A673 (cell line): ENCODE data around the gene BRPF3. TPM values are rescaled to one million over a fixed set of nuclear protein-coding genes. Genes with fewer than 3 reads are reported as not detected.

Source experiments
- BruUV-seq: library from RNA; stranded (reverse); fragments of 400-500 nt; replicated peaks from 2 replicates; lab custom pipeline; 2021; lab: Mats Ljungman, UMichigan
- CTCF ChIA-PET: fragments of 300-600 bp; sonication (Branson Sonifier 250); formaldehyde crosslinking; loops from one replicate; lab custom pipeline; 2022; ENCODE audit warnings: antibody characterized with exemption; lab: Charles Lee
- POLR2A ChIA-PET: fragments of 300-600 bp; sonication (Branson Sonifier 250); formaldehyde crosslinking; loops from one replicate; lab custom pipeline; 2022; ENCODE audit warnings: antibody characterized with exemption; ENCODE audit not compliant: low non-redundant PET; lab: Charles Lee
- DNase-seq: peaks from one replicate; pipeline ENCODE4 v3.0.0-alpha.2; 2015; ENCODE audit warnings: low spot score
- H3K27ac ChIP-seq: fragments of 200-600 bp; sonication (generic); 2 replicates; pipeline ENCODE4 v1.5.1; 2016; ENCODE audit warnings: mixed run types, low read depth, mild to moderate bottlenecking, mixed read lengths, antibody characterized with exemption, low read length; ENCODE audit not compliant: poor library complexity, severe bottlenecking
- H3K27me3 ChIP-seq: fragments of 200-600 bp; sonication (generic); replicated peaks from 2 replicates; pipeline ENCODE4 v1.6.1; 2017; ENCODE audit warnings: mixed run types, low read depth, mild to moderate bottlenecking, mixed read lengths, antibody characterized with exemption, low read length; ENCODE audit not compliant: insufficient read depth, poor library complexity
- H3K36me3 ChIP-seq: fragments of 200-600 bp; sonication (generic); 2 replicates; pipeline ENCODE4 v1.6.1; 2016; ENCODE audit warnings: mixed run types, mild to moderate bottlenecking, mixed read lengths, antibody characterized with exemption, low read length; ENCODE audit not compliant: insufficient read depth, poor library complexity, severe bottlenecking
- H3K4me1 ChIP-seq: fragments of 200-600 bp; sonication (generic); 2 replicates; pipeline ENCODE4 v1.6.1; 2017; ENCODE audit warnings: mixed run types, mild to moderate bottlenecking, mixed read lengths, antibody characterized with exemption, low read length; ENCODE audit not compliant: insufficient read depth, poor library complexity, severe bottlenecking
- H3K4me3 ChIP-seq: fragments of 200-600 bp; sonication (generic); 2 replicates; pipeline ENCODE4 v1.5.1; 2016; ENCODE audit warnings: low read depth, mixed run types, mild to moderate bottlenecking, mixed read lengths, low read length; ENCODE audit not compliant: poor library complexity, severe bottlenecking
- H3K9me3 ChIP-seq: fragments of 200-600 bp; sonication (generic); 2 replicates; pipeline ENCODE4 v1.6.1; 2016; ENCODE audit warnings: mixed run types, low read depth, mild to moderate bottlenecking, mixed read lengths, antibody characterized with exemption, low read length; ENCODE audit not compliant: poor library complexity, severe bottlenecking
- CTCF ChIP-seq: fragments of 300-800, 200-600 bp; sonication (generic); conservative IDR thresholded peaks from 2 replicates; pipeline ENCODE4 v1.5.1; 2017; ENCODE audit warnings: low read depth, mild to moderate bottlenecking, antibody characterized with exemption, low read length, moderate library complexity, mixed read lengths
- EZH2 ChIP-seq: fragments of 200-600 bp; sonication (generic); IDR thresholded peaks from 2 replicates; pipeline ENCODE4 v1.6.1; 2017; ENCODE audit warnings: borderline replicate concordance, low read depth, mild to moderate bottlenecking, mixed read lengths, antibody characterized with exemption, low read length; ENCODE audit not compliant: poor library complexity, severe bottlenecking
- intact Hi-C: fragments of 100-400 bp; cut with micrococcal nuclease; formaldehyde crosslinking; loops from one replicate; pipeline ENCODE4 v1.10.0; 2022; ENCODE audit not compliant: unreplicated experiment
- total RNA-seq: library from RNA; stranded (reverse); gene quantifications from 2 replicates; pipeline ENCODE4 v1.2.3, GENCODE V29; 2021

Gene BRPF3
- total RNA-seq, 1 experiment from 2014 or later: 39.3 TPM

- ChIA-PET POLR2A (no interaction called here), CTCF (no interaction called here)
- no peak for DNase-seq
- TF ChIP-seq EZH2 (no peak), CTCF (no peak)
- H3K4me1 ChIP-seq: no peaks in the 10 kb centered on the region
- H3K9me3 ChIP-seq: no peaks in the 10 kb centered on the region
- no peak overlapping the region for H3K27ac ChIP-seq
- no peak overlapping the region for H3K4me3 ChIP-seq
- H3K27me3 ChIP-seq: no peaks in the 10 kb centered on the region
- intact Hi-C loops: no loop called here
- no peaks in the 10 kb centered on the region for H3K36me3 ChIP-seq
- no TSS peak for BruUV-seq
Observed at GRCh38 chr6:36263390-36264000, 67.0 kb downstream of the BRPF3 start.

DNA sequence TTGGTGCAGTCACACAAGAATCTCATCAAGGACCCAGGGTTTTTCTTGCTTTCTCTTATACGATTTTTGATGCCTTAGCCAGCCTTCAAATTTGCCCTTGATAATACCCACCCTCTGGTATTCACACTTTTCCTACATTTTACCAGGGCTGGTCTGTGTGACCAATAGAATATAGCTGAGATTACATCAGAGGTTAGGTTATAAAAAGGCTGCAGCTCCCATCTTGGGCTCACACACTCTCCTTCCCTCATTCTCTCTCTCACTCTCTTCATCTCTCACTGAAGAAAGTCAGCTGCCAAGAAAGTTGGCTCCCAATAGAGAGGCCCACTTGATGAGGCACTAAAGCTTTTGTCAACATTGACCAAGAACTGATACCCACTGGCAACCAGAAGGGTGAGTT is 69.2 kb downstream of the BRPF3 start:
- TF ChIP-seq EZH2 (no peak), CTCF (no peak)
- DNase-seq: no peak
- no peaks in the 10 kb centered on the region for H3K27me3 ChIP-seq
- H3K36me3 ChIP-seq: no peaks in the 10 kb centered on the region
- no peaks in the 10 kb centered on the region for H3K4me1 ChIP-seq
- intact Hi-C loops: no loop called here
- POLR2A ChIA-PET: no interaction called here
- H3K27ac ChIP-seq: no peak overlapping the region
- CTCF ChIA-PET: no interaction called here
- H3K9me3 ChIP-seq: no peaks in the 10 kb centered on the region
- no TSS peak for BruUV-seq
- H3K4me3 ChIP-seq: no peak overlapping the region

GRCh38 chr6:36266913-36267644 is 70.5 kb downstream of the BRPF3 start:
- CTCF ChIA-PET: no interaction called here
- Histone ChIP-seq H3K27ac (no peak overlapping the region), H3K4me3 (no peak overlapping the region), H3K9me3 (no peaks in the 10 kb centered on the region), H3K36me3 (no peaks in the 10 kb centered on the region), H3K4me1 (no peaks in the 10 kb centered on the region), H3K27me3 (no peaks in the 10 kb centered on the region)
- intact Hi-C loops: no loop called here
- POLR2A ChIA-PET: no interaction called here
- DNase-seq: no peak
- BruUV-seq: no TSS peak
- TF ChIP-seq EZH2 (no peak), CTCF (no peak)
